C4-2B (cell line): ENCODE results near the gene MAML1.
A peak's percentile ranks its signal among the peaks of the same experiment; 100 is the strongest.

Source experiments
- H3K27ac ChIP-seq: fragments of 450-650 bp; 2 replicates; pipeline ENCODE4 v1.5.1; 2017
- CTCF ChIP-seq: fragments of 450-650 bp; conservative IDR thresholded peaks from 2 replicates; pipeline ENCODE4 v1.5.1; 2017; ENCODE audit warnings: mild to moderate bottlenecking
- ZFX ChIP-seq: fragments of 450-650 bp; IDR thresholded peaks from 2 replicates; pipeline ENCODE4 v1.6.1; 2017

MAML1 gene

GRCh38 chr5:179801304-179802206, 68.9 kb downstream of the MAML1 start:
- TF ChIP-seq CTCF = no peak; the same call in 1 of the 2 replicates
- TF ChIP-seq ZFX = no peak
- no peak overlapping the region for H3K27ac ChIP-seq

- no peak for TF ChIP-seq ZFX
- no peak for TF ChIP-seq CTCF
- no peak overlapping the region for H3K27ac ChIP-seq
These were observed 69.7 kb downstream of the MAML1 start for GRCh38 chr5:179802207-179802883.

GRCh38 chr5:179802950-179803562, 70.4 kb downstream of the MAML1 start:
- H3K27ac ChIP-seq = no peak overlapping the region
- TF ChIP-seq ZFX (no peak), CTCF (no peak)

GRCh38 chr5:179803651-179804554, 71.3 kb downstream of the MAML1 start:
- no peak for TF ChIP-seq CTCF
- TF ChIP-seq ZFX = no peak
- no peak overlapping the region; the same call in 1 of the 2 replicates for H3K27ac ChIP-seq

- no peak for TF ChIP-seq ZFX
- no peak for TF ChIP-seq CTCF
- peak overlapping the region; percentile 92 for H3K27ac ChIP-seq
These were observed 71.9 kb downstream of the MAML1 start for GRCh38 chr5:179804555-179804947.

GRCh38 chr5:179805070-179805528, 72.5 kb downstream of the MAML1 start:
- TF ChIP-seq ZFX (no peak), CTCF (no peak)
- H3K27ac ChIP-seq = peak overlapping the region; percentile 92
